Loucy (cell line): ENCODE measurements around the gene TNKS1BP1.

ENCODE experiments used
- CTCF ChIP-seq: fragments of 200-600 bp; sonication (generic); conservative IDR thresholded peaks from 2 replicates; pipeline ENCODE4 v1.5.1; 2014; ENCODE audit warnings: mild to moderate bottlenecking, antibody characterized with exemption, low read length
- EZH2phosphoT487 ChIP-seq: fragments of 200-600 bp; IDR thresholded peaks from 2 replicates; pipeline ENCODE4 v1.6.1; 2018; ENCODE audit warnings: antibody characterized with exemption, mild to moderate bottlenecking, moderate library complexity, borderline replicate concordance

GRCh38 chr11:57368845-57369232 lies 44.1 kb upstream of the TNKS1BP1 start:
- TF ChIP-seq CTCF = no peak
- no peak for TF ChIP-seq EZH2phosphoT487
